HG03135 (cell line): ENCODE measurements around the gene CFAP97D2.
"Not testable (repeated sequence)": the region's sequence is repeated elsewhere in the genome, so short reads cannot be mapped to it uniquely, and the experiment has no call there.

ENCODE experiments used
- ATAC-seq: cut with Tn5 transposase; IDR thresholded peaks from one replicate; pipeline ENCODE4 v1.9.1; 2021; ENCODE audit warnings: mild to moderate bottlenecking, moderate library complexity; ENCODE audit not compliant: unreplicated experiment

CFAP97D2 gene

DNA sequence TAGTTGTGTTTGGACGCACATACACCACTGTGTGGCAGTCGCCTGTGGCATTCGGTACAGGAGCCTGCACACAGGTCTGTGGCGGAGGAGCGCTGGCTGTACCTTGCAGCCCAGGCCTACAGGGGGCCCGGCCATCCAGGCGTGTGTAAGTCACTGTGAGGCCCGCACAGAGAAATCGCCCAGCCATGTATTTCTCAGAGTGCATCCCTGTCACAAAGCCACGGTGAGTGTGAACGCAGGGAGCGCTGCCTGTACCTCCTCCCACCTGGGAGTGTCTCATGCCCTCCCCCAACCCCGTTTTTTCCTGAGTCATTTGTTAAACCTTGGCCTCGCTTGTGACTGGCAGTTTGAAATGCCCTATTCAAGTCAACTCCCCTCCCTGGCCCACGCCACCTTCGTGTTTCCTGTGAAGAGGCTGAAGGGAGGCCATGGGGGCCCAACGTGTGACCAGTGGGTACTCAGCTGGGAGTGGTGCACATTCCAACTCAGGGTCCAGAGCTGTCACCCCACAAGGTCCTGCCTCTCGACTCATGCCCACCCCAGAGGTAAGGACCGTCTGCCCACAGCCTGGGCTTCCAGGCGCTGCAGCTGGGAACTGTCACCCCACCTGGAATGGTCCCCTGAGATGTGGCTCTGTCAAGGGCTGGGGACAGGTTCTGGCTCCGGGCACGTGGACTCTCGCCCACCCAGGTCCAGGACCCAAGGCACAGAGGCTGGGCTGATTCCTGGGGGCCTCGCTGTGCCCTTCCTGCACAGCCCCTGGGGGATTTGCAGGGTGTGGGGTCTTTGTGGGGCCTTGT is 35.1 kb upstream of the CFAP97D2 start:
- ATAC-seq = no peak

DNA sequence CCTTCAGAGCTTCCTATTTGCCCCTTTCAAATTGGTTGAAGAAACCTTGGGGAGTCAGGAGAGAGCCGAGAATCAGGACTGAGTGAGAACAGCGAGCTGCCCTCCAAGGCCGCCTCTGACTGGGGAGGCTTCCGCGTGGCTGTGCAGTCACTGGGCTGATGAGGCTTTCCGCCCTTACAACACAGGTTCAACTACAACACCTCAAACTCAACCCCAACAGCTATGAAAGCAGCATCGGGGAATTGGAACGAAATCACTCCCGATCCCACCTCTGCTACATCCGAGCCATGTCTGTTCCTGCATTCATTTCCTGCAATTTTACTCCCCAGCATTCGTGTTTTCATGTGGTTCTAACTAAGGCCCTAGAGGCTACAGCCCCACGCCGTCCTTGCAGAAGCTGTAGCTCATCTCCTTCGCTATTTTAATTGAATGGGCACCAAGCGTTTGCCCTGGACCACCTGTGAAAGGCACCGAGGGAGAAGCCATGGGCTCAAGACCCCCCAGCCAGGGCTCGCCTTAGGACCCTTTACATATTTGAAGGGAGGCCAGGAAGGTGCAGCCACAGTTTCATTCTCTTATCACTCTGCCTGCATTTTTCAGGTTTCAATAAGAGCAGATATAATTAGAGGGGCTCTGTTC is 34.3 kb upstream of the CFAP97D2 start:
- ATAC-seq = no peak

DNA sequence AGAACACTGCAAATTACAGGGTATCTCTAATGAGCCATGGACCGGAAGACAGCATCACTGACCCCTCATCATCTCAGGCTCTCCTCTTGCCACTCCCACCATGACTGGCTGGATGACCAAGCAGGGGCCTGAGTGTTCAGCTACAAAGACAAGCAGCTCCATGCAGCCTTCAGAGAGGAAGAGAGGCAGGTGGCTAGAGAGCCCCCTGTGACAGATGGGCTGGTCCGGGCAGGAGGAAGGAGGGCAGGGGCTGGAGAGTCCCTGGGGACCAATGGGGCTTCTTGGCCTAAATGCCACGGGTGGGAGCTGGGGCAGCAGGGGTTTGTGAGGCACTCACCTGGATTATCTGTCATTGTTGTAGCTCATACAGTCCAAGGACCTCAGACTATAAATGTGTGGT is 33.8 kb upstream of the CFAP97D2 start:
- ATAC-seq = no peak

DNA sequence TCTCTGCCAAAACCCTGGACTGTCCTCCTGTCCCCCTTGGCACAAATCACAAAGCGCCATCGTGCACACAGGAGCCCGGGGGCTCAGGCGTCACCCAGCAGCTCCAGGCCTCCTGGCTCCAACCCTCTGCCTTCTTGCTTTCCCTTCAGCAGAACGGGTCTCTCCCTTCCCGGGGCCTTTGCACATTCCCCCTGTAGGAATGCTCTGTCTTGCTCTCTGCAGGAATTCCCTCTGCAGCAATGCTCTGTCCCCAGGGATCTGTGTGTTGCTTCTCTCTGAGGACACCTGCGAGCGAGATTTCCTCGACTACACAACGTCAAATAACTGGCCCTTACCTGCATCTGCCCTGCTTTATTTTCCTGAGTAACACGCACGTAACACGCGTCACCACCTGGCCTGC is 33.3 kb upstream of the CFAP97D2 start:
- no peak for ATAC-seq

DNA sequence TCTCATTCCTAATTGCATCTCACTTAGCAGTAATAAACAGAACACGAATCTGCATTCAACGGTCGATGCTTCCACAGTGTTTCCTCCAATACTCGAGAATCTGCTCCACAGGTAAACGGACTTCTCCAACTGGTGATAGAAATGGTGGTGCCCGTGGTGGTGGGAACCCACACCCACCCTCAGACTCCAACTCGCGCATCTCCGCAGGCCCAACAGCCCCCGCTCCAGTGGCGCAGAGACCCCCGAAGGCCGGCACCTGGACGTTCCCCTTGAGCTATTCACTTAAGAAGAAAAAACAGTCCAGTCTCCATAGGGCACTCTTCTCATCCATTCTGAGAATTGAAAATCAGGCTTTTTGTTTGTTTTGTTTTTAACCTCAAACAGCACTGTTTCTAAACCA is 32.9 kb upstream of the CFAP97D2 start:
- no peak for ATAC-seq

DNA sequence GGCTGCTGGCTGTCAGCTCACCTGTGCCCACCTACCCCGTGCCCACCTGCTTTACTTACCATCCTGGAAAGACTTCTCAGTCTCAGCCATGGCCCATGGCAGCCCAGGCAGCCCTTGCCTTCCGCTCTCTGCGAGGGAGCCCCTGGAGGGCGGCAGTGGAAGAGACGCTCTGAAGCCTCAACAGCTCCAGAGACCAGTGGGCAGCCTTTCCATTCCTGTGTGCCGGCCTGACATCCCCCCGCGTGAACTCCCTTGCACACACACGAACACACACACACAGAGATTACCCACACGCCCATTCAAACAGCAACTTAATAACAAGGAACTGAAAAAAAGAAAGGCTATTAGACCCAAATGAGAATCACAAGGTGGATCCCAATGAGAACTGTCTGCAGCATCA is 32.4 kb upstream of the CFAP97D2 start:
- ATAC-seq = no peak

DNA sequence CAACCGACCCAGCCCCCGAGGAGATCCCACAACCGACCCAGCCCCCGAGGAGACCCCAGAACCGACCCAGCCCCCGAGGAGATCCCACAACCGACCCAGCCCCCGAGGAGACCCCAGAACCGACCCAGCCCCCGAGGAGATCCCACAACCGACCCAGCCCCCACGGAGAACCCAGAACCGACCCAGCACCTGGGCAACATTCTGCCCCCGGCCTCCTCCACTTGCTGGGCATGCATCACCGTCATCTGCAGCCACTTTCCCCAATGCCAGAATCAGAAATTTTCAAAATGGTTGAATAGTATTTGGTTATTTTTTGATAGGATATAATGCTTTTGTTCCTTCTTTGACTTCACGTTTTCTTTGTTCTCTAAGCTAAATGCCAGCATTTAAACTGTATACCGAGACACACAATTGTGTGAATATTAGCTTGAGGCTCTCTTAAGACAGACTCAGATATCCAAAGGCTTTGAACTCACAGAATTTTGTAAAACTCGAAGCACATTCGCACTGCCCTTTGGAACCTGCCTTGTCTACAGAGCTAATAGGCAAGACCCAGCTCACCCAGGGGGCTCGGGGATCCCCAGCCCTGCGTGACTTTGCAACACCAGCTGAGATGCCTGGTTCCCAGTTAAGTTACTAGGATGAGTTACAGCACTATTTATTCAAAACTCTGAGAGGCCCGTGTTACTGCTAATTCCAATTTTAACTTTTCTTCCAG is 31.1 kb upstream of the CFAP97D2 start:
- ATAC-seq = peak; percentile 35

DNA sequence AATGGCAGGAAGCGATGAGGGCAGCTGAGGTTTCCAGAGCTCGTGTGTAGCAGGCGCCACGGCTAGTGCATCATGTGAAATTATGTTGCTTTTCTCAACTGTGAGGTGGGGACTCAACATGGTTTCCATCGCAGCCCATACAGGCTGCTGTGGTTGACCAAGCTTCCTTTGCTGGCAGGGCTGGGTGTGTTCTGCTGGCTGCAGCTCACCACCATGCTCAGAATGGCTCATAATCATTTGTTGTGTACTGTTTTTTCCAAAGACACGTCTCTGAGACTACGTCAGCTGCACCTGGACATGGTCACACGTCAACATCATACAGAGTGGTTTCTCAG is 30.6 kb upstream of the CFAP97D2 start:
- peak; percentile 82 for ATAC-seq

DNA sequence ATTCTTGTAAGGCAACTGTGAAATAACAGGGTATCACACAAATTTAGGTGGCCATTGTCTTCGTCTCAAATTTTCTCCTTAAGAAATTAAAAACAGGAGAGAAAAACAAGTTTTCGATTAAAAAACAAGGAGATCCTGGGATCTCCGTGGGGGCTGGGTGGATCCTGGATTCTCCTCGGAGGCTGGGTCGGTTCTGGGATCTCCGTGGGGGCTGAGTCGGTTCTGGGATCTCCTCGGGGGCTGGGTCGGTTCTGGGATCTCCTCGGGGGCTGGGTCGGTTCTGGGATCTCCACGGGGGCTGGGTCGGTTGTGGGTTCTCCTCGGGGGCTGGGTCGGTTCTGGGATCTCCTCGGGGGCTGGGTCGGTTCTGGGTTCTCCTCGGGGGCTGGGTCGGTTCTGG is 30.2 kb upstream of the CFAP97D2 start:
- not testable (repeated sequence) for ATAC-seq

DNA sequence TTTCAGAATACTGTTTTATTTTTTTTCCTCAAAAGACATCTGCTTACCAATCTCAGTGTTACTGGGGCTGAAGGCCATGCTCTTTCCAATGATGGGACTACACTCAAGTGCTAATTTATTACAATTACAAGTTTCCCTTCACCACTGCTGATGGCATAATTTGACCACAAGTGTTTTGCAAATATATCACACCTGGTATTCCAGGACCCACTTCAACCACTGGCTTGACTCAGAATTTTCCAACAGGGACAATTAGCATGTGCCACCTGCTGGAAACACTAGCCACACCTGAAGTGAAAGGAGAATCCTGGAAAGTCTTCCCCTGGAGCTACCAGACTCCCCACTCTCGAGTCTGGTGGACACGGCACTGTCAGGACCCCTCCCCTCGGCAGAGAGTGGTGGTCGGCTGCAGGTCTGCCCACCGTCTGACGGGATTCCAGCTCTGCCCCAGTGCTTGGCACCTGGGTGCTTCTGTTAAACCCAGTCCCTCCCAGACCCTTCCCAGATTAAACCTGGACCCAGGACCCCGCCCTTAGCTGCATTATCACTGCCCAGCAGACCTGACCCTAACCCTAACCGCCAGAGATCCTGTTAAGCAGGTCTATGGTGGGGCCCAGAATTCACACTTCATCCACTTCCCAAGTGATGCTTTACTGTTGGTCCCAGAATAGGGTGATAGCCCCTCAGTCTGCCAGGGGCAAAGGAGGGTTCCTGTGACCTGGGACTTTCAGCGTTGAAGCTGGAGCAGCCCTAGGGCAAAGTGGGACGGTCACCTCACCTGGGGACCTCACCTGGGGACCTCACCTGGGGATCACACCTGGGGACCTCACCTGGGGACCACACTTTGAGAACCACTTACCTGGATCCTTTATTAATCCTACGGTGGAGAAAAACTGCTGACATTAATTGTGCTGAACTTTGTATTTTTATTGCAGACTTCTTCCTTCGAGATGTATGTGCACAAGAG is 29.0 kb upstream of the CFAP97D2 start:
- ATAC-seq = no peak

DNA sequence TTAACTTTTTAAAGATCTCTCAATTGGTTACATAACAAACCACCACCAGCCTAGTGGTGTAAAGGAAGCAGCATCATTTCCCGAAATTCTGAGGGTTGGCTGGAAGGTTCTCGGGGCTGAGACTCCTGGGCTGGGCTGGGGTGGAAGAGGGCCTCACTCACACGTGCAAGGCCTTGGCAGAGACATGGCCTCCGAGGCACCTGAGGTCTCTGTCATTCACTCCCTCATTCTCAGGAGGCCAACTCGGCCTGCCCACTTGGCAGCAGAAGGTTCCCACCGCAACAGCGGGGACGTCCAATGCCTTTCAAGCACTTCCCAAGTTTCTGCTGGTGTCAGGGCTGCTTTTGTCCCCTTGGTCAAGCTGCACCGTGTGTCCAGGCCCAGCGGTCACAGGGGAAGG is 28.0 kb upstream of the CFAP97D2 start:
- ATAC-seq = no peak

DNA sequence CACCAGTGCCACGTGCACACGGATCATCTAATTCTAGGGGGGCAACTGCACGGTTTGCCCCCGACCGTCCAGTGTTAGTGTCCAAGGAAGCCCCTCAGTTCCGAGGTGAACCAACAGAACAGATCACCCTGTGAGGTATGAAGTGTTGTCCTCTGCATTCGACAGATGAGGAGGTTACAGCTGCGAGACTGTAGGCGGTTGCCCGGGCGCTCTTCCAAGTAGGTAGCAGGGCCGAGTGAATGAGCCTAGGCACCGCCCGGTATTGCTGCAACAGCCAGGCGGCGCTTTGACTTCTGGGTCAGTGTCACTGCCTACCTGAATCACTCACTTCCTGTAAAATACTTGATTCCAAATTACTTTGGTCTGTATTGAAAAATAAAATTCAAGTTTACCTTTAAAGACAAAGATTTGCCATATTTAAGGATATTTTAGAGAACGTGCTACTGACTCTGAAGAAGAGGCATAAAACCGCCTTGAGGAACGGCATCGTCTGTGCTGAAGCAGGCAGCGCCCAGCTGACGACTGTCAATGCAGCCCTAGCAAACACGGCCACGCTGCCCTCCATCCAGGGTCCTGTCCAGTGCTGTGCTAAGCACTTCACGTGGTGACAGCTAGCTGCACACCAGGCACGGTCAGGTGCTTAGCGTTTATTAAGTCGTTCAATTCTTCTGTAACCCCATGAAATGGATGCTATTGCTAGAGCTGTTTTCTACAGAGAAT is 27.3 kb upstream of the CFAP97D2 start:
- ATAC-seq = no peak

DNA sequence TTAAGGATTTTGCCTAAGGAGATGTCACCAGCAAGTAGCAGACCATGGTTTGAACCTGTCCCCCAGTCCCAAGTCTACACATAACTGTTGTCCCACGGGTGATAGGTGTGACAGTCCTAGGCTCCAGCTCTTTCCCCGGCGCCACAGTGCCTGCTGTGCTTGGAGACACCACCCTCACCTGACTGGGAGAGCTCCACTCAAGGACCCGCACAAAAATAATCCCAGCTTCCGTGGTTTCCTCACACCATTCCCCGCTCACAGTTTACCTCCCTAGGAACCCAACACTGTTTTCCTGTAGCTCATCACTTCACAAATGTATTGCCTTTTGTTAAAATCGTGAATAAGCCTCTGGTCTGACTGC is 26.8 kb upstream of the CFAP97D2 start:
- ATAC-seq = no peak

DNA sequence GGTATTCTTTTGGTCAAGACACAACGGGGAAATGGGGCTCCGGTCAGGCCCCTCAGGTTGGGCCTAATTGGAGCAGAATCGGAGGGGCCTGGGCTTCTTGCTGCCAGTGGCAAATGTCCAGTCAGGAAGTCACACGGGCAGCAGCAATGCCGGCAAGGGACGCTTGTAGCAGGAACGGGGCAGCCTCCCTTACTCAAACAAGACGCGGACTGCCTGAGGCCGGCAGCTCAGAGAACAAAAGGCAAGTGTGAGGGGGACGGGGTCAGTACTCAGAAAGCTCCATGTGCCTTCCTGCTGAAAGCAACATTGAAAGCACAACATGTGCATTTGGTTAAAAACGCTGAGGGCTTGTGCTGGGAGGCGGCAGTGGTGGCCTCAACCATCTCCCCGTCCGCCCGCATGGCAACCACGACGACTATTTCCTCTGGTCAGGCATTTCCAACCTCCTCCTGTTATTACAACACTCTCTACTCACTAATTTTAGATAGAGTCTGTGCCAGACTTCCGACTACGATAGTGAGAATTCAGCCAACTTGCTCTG is 26.2 kb upstream of the CFAP97D2 start:
- ATAC-seq = no peak

DNA sequence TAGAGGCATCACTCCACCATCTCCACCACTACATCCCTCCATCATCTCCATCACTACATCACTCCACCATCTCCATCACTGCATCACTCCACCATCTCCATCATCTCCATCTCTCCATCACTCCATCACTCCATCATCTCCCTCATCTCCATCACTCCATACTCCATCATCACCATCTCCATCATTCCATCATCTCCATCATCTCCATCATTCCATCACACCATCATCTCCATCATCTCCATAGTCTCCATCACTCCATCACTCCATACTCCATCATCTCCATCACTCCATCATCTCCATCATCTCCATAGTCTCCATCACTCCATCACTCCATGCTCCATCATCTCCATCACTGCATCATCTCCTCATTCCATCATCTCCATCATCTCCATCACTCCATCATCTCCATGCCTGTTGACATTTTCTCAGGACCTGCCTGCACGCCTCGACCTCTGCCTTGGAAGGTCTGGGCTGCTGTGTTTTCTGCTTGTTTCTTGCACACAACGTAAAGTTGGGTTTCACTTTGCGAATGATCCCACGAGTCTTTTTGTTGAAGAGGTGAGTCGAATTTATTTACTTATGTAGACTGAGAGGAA is 25.5 kb upstream of the CFAP97D2 start:
- no peak for ATAC-seq

DNA sequence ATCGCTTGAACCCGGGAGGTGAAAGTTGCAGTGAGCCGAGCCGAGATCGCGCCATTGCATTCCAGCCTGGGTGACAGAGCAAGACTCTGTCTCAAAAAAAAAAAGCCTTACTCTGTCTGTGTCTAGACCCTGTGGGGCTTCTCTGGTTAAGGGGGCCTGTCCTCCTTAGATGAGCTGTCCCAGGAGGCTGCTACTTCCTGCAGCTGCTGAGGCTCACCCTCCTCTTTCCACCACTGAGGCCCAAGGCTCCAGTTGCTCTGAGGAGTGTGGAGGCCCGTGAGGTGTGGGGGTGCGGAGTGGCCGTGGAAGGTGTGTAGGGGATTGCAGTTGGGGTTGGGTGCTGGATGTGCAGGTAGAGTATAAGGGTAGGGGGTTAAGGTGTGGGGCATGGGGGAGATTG is 24.6 kb upstream of the CFAP97D2 start:
- ATAC-seq = no peak

DNA sequence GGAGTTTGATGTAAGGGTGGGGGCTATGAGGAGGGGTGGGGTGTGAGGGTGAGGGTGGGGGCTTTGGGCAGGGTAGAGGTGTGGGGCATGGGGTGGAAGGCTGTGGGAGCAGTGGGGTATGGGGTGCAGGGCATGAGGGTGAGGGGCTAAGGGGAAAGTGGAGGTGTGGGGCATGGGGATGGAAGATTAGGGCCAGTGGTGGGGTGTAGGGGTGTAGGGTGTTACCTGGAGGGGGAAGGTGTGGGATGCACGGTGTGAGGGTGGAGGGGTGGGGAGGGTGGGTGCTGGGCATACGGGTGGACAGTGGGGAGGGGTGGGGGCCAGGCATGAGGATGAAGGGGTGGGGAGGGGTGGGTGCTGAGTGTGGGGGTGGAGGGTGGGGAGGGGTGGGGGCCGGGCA is 23.7 kb upstream of the CFAP97D2 start:
- ATAC-seq = no peak

DNA sequence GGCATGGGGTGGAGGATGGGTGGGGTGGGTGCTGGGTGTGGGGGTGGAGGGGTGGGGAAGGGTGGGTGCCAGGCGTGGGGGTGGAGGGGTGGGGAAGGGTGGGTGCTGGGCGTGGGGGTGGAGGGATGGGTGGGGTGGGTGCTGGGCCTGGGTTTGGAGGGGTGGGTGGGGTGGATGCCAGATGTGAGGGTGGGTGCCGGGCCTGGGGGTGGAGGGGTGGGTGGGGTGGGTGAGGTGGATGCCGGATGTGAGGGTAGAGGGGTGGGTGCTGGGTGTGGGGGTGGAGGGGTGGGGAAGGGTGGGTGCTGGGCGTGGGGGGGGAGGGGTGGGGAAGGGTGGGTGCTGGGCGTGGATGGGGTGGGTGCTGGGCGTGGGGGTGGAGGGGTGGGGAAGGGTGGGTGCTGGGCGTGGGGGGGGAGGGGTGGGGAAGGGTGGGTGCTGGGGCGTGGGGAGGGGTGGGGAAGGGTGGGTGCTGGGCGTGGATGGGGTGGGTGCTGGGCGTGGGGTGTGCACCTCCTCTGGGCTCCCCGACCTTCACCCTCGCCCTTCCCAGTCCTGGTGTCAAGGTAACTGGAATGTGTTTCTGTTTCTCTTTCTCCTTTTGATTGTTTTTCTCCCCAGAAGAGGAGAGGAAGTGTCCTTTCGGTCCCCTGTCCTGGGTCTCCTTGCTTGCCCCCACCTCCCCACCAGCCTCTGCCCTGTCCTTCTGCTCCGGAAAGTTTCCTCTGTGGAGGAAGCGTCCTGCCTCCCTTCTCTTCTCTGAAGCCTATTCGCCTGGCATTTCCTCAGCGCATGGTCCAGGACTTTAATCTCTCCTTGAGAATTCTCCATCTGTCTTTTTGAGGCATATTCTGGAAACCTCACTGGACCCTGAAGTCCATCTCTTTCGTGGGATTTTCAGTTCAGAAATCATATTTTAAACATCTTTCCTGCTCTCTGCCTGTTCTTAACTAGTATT is 22.9 kb upstream of the CFAP97D2 start:
- ATAC-seq = no peak
